GM21367 (cell line): Measurements from ENCODE around the gene UGT1A10.
"Not testable (repeated sequence)": the region's sequence is repeated elsewhere in the genome, so short reads cannot be mapped to it uniquely, and the experiment has no call there.

Experiments used
- ATAC-seq: cut with Tn5 transposase; IDR thresholded peaks from one replicate; pipeline ENCODE4 v1.9.1; 2021; ENCODE audit not compliant: unreplicated experiment

The UGT1A10 gene

DNA sequence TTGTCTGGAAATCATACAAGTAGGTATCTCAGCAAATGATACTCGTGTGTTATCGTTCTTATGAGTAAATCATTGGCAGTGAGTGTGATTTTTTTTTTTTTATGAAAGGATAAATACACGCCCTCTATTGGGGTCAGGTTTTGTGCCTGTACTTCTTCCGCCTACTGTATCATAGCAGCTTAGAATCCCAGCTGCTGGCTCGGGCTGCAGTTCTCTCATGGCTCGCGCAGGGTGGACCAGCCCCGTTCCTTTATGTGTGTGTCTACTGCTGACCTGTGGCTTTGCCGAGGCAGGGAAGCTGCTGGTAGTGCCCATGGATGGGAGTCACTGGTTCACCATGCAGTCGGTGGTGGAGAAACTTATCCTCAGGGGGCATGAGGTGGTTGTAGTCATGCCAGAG lies at the start of gene UGT1A10:
UGT1A10 (plus strand) TSS at position 143 of the 400 bp plus-strand sequence; CDS start at position 218, 75 bp downstream.
- ATAC-seq, result not testable (repeated sequence)

DNA sequence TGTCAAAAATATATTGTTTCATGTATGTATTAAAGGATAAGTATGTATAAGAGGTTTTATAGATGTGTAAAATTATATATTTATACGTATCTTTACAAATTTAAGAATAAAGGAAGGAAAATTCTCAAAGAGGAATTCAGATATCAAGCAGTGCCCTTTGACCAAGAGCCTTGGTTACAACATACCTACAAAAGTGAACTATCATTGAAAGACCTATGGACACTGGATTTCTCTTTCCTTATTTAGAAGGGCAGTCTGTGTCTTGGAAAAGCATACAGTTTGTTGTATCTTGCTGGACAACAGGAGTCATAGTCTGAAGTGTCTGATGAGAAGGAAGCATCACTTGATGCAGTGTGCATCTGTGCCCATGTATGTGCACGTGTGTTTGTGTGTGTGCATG lies 47.8 kb upstream of the UGT1A10 start:
- ATAC-seq, result no peak

DNA sequence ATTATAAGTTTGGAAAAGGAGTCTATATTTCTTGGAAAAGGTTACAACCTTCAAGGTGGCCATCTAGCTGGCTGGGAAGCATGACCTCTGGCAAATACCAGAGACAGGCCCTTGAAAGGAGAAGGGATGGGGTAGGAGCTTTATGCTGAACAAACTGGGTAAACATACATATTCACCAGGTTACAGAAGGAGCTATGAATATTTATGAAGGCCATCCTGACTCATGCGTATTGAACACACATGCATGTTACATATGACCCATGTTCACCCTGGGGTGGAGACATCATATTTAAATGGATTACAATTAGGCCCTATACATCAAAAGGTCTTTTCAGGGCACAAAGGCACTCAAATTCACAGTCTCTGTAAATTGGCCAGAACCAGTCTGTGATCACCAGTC lies 43.5 kb upstream of the UGT1A10 start:
- ATAC-seq, result not testable (repeated sequence)

GRCh38 chr2:233593201-233593600 lies 43.0 kb upstream of the UGT1A10 start:
- ATAC-seq, result no peak

DNA sequence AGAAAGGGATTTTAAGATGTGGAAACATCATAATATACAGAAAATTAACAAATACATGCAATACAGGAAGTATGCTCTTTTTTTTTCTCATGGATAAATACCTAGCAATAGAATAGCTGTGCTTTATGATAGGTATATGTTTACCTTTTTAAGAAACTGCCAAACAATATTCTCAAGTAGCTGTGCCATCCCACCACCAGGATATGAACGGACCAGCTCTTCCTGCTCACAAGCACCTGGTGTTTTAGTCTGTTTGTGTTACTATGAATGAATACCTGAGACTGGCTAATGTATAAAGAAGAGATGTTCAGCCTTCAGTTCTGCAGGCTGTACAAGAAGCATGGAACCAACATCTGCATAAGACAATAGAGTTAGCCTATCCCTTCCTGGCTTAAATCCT lies 38.7 kb upstream of the UGT1A10 start:
- no peak for ATAC-seq

DNA sequence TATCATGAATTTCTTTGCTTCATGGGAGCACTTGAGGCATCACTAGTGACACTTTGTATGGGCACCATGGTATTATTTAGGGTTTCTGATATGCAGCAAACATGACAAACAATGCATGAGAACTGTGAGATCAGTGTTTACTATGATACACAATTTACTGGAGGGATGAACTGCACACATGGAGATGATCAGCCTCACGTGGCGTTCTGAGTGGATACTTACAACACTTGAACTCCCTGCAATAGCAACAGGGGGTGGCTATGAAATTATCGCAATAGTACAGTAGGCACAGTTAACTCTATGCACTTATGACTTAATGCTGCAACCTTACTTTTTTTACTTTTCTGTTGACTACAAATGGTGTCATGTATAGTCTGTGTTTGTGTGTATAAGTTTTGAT lies 37.3 kb upstream of the UGT1A10 start:
- ATAC-seq, result no peak

GRCh38 chr2:233600386-233600785 lies 35.9 kb upstream of the UGT1A10 start:
- no peak for ATAC-seq

- ATAC-seq, result no peak
Measured at GRCh38 chr2:233602076-233602475, 34.2 kb upstream of the UGT1A10 start.

- ATAC-seq, result no peak
Measured at GRCh38 chr2:233603520-233603919, 32.7 kb upstream of the UGT1A10 start.

DNA sequence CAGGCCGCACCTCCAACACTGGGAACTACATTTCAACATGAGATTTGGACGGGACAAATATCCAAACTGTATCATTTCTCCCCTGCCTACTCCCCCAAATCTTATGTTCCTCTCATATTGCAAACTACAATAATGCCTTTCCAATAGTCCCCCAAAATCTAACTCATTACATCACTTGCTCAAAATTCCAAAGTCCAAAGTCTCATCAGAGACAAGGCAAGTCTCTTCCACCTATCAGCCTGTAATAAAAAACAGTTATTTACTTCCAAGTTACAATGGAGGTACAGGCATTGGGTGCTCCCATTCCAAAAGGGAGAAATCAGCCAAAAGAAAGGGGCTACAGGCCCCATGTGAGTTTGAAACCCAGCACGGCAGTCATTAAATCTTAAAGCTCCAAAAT lies 31.4 kb upstream of the UGT1A10 start:
- no peak for ATAC-seq

GRCh38 chr2:233605680-233606079 lies 30.6 kb upstream of the UGT1A10 start:
- ATAC-seq, result no peak

GRCh38 chr2:233611284-233611683 lies 25.0 kb upstream of the UGT1A10 start:
- ATAC-seq, result no peak

GRCh38 chr2:233617476-233617875 lies 18.8 kb upstream of the UGT1A10 start, which contains the start of gene UGT1A8:
Gene UGT1A8, plus strand, starts transcription at chr2:233617633. Its CDS starts 75 bp downstream, at chr2:233617708.
- not testable (repeated sequence) for ATAC-seq

DNA sequence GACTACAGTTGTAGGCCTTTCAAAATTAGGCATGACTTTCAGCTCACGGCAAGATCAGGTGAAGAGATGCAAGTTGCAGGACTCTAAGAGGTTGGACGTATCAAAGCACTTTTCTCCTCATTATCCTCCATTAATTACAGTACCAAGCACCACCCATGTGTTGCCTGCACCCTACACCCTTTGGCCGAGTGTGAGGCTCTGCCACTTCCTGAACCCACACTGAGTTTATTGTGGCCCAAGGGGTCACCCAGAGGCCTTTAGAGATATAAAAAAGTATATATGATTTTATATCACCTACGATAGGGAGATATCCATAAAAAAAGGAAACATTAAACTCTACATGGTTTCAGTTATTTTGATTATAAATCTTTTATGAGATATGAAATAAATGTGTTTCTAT lies 16.0 kb upstream of the UGT1A10 start:
- ATAC-seq, result no peak

- not testable (repeated sequence) for ATAC-seq
Measured at GRCh38 chr2:233621863-233622262, 14.4 kb upstream of the UGT1A10 start.

- ATAC-seq, result no peak
Measured at GRCh38 chr2:233627331-233628025, 8.8 kb upstream of the UGT1A10 start.

DNA sequence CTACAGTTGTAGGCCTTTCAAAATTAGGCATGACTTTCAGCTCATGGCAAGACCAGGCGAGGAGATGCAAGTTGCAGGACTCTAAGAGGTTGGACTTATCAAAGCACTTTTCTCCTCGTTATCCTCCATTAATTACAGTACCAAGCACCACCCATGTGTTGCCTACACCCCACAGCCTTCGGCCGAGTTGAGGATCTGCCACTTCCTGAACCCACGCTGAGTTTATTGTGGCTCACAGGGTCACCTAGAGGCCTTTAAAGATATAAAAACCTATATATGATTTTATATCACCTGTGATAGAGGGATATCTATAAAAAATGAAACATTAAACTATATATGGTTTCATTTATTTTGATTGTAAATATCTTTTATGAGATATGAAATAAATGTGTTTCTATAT lies 2.6 kb downstream of the UGT1A10 start:
- ATAC-seq, result no peak

- ATAC-seq, result no peak
Measured at GRCh38 chr2:233639860-233640259, 3.6 kb downstream of the UGT1A10 start.

GRCh38 chr2:233643128-233643527 lies 6.9 kb downstream of the UGT1A10 start:
- ATAC-seq, result no peak

DNA sequence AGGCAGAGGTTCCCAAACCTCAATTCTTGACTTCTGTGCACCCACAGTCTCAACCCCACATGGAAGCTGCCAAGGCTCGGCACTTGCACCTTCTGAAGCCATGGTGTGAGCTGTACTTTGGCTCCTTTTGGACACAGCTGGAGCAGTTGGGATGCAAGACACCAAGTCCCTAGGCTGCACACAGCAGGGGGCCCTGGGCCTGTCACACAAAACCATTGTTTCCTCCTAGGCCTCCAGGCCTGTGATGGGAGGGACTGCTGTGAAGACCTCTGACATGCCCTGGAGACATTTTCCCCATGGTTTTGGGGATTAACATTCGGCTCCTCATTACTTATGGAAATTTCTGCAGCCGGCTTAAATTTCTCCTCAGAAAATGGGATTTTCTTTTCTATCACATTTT lies 9.8 kb downstream of the UGT1A10 start:
- ATAC-seq, result not testable (repeated sequence)

DNA sequence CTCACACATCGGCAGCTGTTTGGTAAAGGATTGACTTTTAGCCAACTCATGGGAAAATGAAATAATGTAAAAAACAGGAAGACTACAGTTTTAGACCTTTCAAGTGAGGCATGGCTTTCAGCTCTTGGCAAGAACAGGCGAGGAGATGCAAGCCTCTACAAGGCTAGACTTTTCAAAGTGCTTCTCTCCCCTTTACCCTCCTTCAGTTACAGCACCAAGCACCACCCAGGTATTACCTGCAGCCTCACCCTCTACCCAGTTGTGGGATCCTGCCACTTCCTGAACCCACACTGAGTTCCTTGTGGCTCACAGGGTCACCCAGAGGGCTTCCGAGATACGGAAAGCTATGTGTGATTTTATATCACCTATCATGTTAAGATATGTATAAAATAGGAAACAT lies 14.7 kb downstream of the UGT1A10 start:
- ATAC-seq, result no peak

GRCh38 chr2:233651430-233651829 lies 15.2 kb downstream of the UGT1A10 start:
- ATAC-seq, result no peak

DNA sequence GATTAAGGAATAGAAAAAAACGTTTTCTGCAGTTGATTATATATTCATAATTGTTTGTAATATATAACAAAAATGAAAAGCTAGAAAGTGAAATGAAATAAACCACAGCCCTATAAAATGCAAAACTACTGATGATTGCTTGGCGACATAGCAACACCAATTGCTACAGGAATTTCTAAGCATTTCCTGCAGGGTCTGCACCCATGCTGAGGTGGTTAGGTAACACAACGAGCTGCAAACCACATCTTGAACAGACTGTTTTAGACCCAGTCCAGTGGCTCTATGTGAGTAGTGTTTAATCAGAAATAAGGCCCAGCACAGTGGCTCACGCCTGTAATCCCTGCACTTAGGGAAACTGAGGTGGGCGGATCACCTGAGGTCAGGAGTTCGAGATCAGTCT lies 18.3 kb downstream of the UGT1A10 start:
- ATAC-seq, result no peak
